Stimulated activated CD4-positive, alpha-beta T cell treated with anti-CD3 and anti-CD28 coated beads, Interleukin-1b, Interleukin-23, amount 100 ng/mL, for 24 hours (primary cell): ENCODE data around the gene CCDC57.

Experiments
- DNase-seq, 4 experiments: peaks; one replicate each; pipeline ENCODE4 v3.0.0-alpha.2; 2020; ENCODE audit warnings: low read depth in 4 of 4, low spot score in 1 of 4

CCDC57 gene

GRCh38 chr17:82095777-82096708 lies 116.6 kb downstream of the CCDC57 start:
- no peak for DNase-seq

GRCh38 chr17:82094931-82095776 lies 117.5 kb downstream of the CCDC57 start:
- DNase-seq, result no peak

GRCh38 chr17:82092995-82093751 lies 119.5 kb downstream of the CCDC57 start:
- no peak for DNase-seq

- DNase-seq, result no peak
Measured at GRCh38 chr17:82092628-82092994, 120.0 kb downstream of the CCDC57 start.

- no peak for DNase-seq
Measured at GRCh38 chr17:82092094-82092586, 120.5 kb downstream of the CCDC57 start.

- DNase-seq, result no peak
Measured at GRCh38 chr17:82091264-82092066, 121.2 kb downstream of the CCDC57 start.

- no peak for DNase-seq
Measured at GRCh38 chr17:82090549-82091263, 121.9 kb downstream of the CCDC57 start.

- no peak for DNase-seq
Measured at GRCh38 chr17:82089723-82090548, 122.7 kb downstream of the CCDC57 start.

- DNase-seq, result no peak
Measured at GRCh38 chr17:82088838-82089722, 123.6 kb downstream of the CCDC57 start.

GRCh38 chr17:82087961-82088837 lies 124.4 kb downstream of the CCDC57 start:
- DNase-seq, result no peak

GRCh38 chr17:82086941-82087906 lies 125.4 kb downstream of the CCDC57 start:
- DNase-seq, result no peak

GRCh38 chr17:82085931-82086764 lies 126.5 kb downstream of the CCDC57 start:
- no peak for DNase-seq

GRCh38 chr17:82085031-82085861 lies 127.4 kb downstream of the CCDC57 start:
- DNase-seq, result no peak
